HG03575 (cell line): Measurements from ENCODE around the gene SLC11A1.

ENCODE experiments used
- ATAC-seq: cut with Tn5 transposase; IDR thresholded peaks from one replicate; pipeline ENCODE4 v1.9.1; 2021; ENCODE audit not compliant: unreplicated experiment, insufficient number of reproducible peaks, low FRiP score; ENCODE audit errors: extremely low read depth

Gene SLC11A1

GRCh38 chr2:218423584-218423983, 41.5 kb downstream of the SLC11A1 start:
- ATAC-seq, result no peak

DNA sequence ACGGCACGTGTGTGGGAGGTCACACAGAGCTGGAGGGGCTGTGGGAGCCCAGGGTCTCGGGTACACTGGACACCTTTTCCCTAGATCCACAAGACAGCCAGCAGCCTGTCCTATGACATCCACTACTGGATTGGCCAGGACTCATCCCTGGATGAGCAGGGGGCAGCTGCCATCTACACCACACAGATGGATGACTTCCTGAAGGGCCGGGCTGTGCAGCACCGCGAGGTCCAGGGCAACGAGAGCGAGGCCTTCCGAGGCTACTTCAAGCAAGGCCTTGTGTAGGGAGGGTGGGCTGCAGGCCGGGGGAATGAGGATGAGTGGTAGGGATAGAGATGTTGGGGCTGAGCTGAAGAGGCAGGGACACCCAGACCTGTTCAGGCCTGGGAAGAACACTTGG, 43.5 kb downstream of the SLC11A1 start:
- ATAC-seq, result no peak

DNA sequence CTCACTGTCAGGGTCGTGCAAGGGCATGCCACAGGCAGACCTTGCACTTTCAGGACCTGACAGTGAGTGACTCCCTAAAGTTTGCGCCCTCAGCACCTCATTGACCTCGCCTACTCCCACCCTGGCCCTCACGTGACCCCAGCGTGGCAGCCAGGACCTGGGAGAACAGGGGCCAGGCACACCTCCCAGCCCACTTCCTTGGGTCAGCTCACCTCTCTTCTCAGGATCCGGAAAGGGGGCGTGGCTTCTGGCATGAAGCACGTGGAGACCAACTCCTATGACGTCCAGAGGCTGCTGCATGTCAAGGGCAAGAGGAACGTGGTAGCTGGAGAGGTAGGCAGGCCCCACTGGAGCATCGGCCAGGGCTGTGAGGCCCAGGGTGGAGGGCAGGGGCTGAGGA, 45.7 kb downstream of the SLC11A1 start:
- ATAC-seq, result no peak

DNA sequence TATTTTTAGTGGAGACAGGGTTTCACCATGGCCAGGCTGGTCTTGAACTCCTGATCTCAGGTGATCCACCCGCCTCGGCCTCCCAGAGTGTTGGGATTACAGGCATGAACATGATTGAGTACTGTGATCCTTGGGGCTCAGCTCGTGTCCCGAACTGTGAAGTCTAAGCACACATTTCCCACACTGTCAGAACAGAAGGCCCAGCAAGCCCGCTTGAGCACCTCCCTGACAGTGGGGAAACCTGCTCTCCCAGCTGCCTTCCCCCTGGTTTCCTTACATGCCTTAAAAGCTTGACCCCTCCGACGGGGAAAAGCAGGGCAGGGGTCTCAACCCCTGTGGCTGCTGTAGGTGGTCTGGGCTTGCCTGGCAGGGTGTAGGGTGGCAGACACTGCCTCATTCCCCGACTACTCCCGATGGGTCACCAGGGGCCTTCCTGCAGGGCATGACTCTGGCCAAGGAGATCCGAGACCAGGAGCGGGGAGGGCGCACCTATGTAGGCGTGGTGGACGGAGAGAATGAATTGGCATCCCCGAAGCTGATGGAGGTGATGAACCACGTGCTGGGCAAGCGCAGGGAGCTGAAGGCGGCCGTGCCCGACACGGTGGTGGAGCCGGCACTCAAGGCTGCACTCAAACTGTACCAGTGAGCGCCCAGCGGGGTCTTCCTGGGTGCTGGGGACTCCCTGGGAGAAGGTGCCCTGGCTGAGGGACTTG, 46.9 kb downstream of the SLC11A1 start:
- no peak for ATAC-seq

DNA sequence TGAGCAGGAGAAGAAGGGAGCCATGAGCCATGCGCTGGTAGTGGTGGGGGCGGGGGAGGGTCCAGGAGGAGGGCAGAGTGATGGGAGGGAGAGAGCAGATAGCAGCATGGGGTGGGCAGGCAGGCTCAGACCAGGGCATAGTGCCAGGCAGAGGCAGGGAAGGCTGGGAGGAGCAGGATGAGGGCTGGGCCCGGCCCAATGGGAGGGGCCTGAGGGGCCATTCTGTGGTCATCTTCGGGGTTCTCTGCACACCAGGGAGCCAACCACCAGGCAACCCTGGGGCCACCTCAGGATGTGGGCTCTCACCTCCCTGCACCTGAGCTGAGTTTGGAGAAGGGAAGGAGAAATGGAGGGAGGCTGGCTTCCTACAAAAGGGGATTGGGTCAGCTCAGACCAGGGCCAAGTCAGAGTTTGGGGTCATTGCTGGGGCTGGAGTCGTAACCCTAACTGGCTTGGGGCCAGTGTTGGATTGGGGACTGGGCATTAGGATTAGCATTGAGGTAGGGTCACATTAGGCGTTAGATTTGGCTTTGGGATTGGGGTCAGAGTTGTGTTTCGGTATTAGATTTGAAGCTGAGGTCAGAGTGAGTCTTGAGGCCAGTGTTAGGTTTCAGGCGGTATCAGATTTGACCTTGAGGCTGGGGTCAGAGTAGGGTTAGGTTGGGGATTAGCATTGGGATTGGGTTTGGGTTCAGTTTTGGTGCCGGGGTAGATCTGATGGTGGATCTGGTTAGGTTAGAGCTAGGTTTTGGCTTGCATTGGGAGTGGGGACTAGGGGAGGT, 48.0 kb downstream of the SLC11A1 start:
- ATAC-seq, result no peak

DNA sequence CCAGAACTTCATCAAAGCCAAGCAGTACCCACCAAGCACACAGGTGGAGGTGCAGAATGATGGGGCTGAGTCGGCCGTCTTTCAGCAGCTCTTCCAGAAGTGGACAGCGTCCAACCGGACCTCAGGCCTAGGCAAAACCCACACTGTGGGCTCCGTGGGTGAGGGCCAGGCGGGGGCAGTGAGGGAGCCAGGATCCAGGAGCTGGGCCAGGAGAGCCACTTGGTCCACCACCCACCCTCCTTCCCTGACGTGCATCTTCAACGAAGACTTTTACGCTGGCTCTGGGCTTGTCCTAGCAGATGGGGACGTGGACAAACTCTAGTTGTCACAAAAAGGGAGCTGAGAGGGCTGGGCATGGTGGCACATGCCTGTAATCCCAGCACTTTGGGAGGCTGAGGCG, 48.6 kb downstream of the SLC11A1 start:
- no peak for ATAC-seq

DNA sequence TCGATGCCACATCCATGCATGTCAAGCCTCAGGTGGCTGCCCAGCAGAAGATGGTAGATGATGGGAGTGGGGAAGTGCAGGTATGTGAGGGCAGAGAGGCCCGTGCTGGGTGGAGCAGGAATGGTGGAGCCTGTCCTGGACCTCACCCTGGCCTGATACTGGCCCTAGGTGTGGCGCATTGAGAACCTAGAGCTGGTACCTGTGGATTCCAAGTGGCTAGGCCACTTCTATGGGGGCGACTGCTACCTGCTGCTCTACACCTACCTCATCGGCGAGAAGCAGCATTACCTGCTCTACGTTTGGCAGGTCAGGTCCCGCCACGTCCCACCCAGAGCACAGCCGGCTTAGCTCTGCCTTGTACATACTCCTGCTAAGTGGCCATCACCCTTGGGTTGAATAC, 49.8 kb downstream of the SLC11A1 start:
- no peak for ATAC-seq

DNA sequence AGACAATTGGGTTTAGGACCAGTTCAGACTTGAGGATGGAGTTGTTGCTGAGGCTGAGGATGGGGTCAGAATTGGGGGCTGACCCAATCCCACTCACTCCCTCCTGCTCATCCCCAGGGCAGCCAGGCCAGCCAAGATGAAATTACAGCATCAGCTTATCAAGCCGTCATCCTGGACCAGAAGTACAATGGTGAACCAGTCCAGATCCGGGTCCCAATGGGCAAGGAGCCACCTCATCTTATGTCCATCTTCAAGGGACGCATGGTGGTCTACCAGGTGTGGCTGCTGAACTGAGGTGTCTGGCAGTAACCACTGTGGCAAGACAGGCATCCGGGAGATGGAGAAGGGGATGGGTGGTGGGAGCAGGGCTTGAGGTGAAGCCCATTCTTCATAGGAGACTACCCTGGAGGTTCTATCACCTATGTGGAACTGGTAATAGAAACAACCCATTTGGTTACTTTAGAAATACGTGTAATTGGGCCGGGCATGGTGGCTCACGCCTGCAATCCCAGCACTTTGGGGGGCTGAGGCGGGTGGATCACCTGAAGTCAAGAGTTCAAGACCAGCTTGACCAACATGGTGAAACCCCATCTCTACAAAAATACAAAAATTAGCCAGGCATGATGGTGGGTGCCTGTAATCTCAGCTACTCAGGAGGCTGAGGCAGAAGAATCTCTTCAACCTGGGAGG, 50.7 kb downstream of the SLC11A1 start:
- no peak for ATAC-seq

DNA sequence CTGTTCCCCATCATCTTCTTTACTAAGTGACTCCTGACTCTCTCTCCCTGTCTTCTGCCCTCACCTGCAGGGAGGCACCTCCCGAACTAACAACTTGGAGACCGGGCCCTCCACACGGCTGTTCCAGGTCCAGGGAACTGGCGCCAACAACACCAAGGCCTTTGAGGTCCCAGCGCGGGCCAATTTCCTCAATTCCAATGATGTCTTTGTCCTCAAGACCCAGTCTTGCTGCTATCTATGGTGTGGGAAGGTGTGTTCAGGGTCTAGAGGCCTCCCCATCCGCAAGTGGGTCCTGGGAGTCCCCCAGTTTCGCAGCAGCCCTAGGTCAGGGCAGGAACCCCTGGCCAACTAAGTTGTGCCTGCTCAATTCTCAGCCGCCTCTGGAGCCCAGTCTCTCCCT, 52.4 kb downstream of the SLC11A1 start:
- ATAC-seq, result no peak

DNA sequence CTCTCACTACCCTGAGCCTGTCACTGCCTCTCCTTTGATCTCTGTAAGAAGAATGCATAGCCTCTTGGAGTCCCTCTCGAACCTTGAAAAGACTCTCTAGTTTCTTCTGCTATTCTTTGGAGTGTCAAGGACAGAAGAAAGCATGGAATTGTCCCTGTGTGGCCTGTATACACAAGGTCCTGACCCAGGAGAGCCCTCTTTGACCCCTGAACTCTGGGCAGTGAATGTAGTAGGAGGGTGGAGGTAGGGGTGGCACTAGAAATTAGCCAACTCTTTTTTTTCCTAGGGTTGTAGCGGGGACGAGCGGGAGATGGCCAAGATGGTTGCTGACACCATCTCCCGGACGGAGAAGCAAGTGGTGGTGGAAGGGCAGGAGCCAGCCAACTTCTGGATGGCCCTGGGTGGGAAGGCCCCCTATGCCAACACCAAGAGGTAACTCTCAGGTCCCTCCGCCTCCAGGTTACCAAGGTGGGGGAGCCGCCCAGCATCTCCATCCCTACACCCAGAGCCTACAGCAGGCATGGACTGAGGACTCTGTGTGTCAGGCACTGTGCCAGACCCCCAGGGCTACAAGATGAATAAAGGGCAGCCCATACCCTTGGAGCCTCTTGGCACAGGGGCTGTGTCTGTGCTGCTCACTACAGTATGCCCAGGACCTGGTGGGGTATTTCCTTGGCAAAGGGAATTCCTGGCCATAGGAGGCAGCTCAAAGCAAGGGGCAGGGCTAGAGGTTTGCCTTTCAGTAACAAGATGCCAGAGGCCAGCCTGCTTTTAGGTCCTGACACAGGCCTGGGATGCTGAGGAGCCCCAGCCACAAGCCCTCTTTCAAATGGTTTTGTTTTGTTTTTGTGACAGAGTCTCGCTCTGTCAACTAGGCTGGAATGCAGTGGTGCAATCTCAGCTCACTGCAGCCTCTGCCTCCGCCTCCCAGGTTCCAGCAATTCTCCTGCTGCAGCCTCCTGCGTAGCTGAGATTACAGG, 53.2 kb downstream of the SLC11A1 start:
- ATAC-seq, result no peak

DNA sequence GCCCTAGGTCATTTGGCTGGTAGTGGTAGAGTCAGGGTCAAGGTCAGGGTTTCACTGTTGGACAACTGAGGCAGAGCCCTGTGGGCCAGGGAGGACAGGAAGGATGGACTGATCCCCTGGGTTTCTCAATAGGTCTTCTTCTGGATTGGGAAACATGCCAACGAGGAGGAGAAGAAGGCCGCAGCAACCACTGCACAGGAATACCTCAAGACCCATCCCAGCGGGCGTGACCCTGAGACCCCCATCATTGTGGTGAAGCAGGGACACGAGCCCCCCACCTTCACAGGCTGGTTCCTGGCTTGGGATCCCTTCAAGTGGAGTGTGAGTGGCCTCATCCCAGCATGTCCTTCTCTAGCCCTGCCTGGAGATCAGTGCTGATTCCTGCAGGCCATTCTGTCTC, 54.9 kb downstream of the SLC11A1 start:
- ATAC-seq, result no peak

- no peak for ATAC-seq
Observed at GRCh38 chr2:218437969-218438368, 55.9 kb downstream of the SLC11A1 start.

DNA sequence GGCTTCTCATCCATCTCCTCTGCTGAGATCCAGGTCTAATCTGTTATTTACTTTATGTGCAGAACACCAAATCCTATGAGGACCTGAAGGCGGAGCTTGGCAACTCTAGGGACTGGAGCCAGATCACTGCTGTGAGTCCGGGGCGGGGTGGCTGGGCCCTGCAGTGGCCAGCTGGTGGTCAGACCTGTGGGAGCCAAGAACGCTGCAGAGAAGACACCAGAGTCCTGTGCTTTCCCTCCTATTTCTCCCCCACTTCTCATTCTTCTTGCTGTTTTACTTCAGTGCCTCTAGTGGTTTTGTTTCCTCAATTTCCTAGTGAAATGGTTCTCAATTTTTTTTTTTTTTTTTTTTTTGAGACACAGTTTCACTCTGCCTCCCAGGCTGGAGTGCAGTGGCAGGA, 56.5 kb downstream of the SLC11A1 start:
- ATAC-seq, result no peak

- ATAC-seq, result no peak
Observed at GRCh38 chr2:218444692-218445357, 62.8 kb downstream of the SLC11A1 start.

GRCh38 chr2:218445602-218446001, 63.5 kb downstream of the SLC11A1 start:
- ATAC-seq, result no peak
